A549 (cell line): ENCODE measurements around the gene CAV2. TPM values are rescaled to one million over a fixed set of nuclear protein-coding genes. Genes with fewer than 3 reads are reported as not detected.

Source experiments
- ATAC-seq, 2 experiments: fragments of 200-7000 bp in 1 of 2; fragments of >200 bp in 1 of 2; cut with Nextera tagmentation in 1 of 2; cut with Tn5 transposase in 1 of 2; 3 replicates each; pipeline versions ENCODE4 v1.8.0 to v1.9.1; 2018 to 2020; ENCODE audit warnings: mild to moderate bottlenecking in 1 of 2, moderate library complexity in 1 of 2
- CTCF ChIA-PET: fragments of 300-600 bp; sonication (Branson Sonifier 250); formaldehyde crosslinking; extraction: SDS; loops from one replicate; lab custom pipeline; 2021; ENCODE audit warnings: antibody characterized with exemption, inconsistent platforms; lab: Yijun Ruan, JAX
- POLR2A ChIA-PET: fragments of 350-600 bp; formaldehyde crosslinking; extraction: SDS; loops from one replicate; lab custom pipeline; 2021; ENCODE audit warnings: antibody characterized with exemption, inconsistent platforms; lab: Yijun Ruan, JAX
- DNase-seq, 2 experiments: peaks; one replicate each; pipeline versions ENCODE4 v3.0.0 to v3.0.0-alpha.2; 2011 to 2016; ENCODE audit warnings: low read depth in 1 of 2, low spot score in 1 of 2
- FAIRE-seq: peaks from 2 replicates; lab custom pipeline; 2011; peaks lifted over from hg19 to GRCh38; lab: Jason Lieb, UNC
- H3K27ac ChIP-seq, 2 experiments: fragments of >200 bp; sonication (Bioruptor Twin); formaldehyde crosslinking; 3 replicates each; pipeline ENCODE4 v1.5.1; 2016 to 2017
- H3K4me1 ChIP-seq: fragments of >200 bp; sonication (Bioruptor Twin); formaldehyde crosslinking; 3 replicates; pipeline ENCODE4 v1.6.1; 2016
- H3K4me2 ChIP-seq: fragments of >200 bp; sonication (Bioruptor Twin); formaldehyde crosslinking; 3 replicates; pipeline ENCODE4 v1.6.1; 2016
- H3K4me3 ChIP-seq: fragments of >200 bp; sonication (Bioruptor Twin); formaldehyde crosslinking; 3 replicates; pipeline ENCODE4 v1.5.1; 2016
- H3K9me3 ChIP-seq: fragments of >200 bp; sonication (Bioruptor Twin); formaldehyde crosslinking; 3 replicates; pipeline ENCODE4 v1.6.1; 2016
- BHLHE40 ChIP-seq: IDR thresholded peaks from 2 replicates; pipeline ENCODE4 v1.6.1; 2012; ENCODE audit warnings: low read depth, low read length, inconsistent platforms
- CBX2 ChIP-seq: fragments of 200-600 bp; sonication (generic); IDR thresholded peaks from 2 replicates; pipeline ENCODE4 v1.6.1; 2016; ENCODE audit warnings: low read depth, mild to moderate bottlenecking, borderline replicate concordance
- CBX8 ChIP-seq: fragments of 200-600 bp; sonication (generic); IDR thresholded peaks from 2 replicates; pipeline ENCODE4 v1.6.1; 2016
- CEBPB ChIP-seq, 2 experiments: fragments of >200 bp in 1 of 2; sonication (Bioruptor Twin) in 1 of 2; formaldehyde crosslinking in 1 of 2; IDR thresholded peaks; 2 replicates each; pipeline ENCODE4 v1.6.1; 2012 to 2016
- CHD2 ChIP-seq: fragments of 150-350 bp; IDR thresholded peaks from 2 replicates; pipeline ENCODE4 v1.6.1; 2014; ENCODE audit warnings: low read length; ENCODE audit not compliant: partially characterized antibody
- E2F6 ChIP-seq: IDR thresholded peaks from 2 replicates; pipeline ENCODE4 v1.6.1; 2012; ENCODE audit warnings: low read depth, borderline replicate concordance
- EHMT2 ChIP-seq: fragments of 200-600 bp; sonication (generic); IDR thresholded peaks from 2 replicates; pipeline ENCODE4 v1.6.1; 2016; ENCODE audit warnings: antibody characterized with exemption, low read depth, mild to moderate bottlenecking, moderate library complexity
- ELK1 ChIP-seq: fragments of 150-350 bp; IDR thresholded peaks from 2 replicates; pipeline ENCODE4 v1.6.1; 2014; ENCODE audit warnings: low read depth, mild to moderate bottlenecking, low read length
- EP300 ChIP-seq, 2 experiments: fragments of >200 bp; sonication (Bioruptor Twin); formaldehyde crosslinking; IDR thresholded peaks; 2 replicates in 1 of 2; 3 replicates in 1 of 2; pipeline ENCODE4 v1.6.1; 2016 to 2017
- ESRRA ChIP-seq: fragments of 150-350 bp; IDR thresholded peaks from 2 replicates; pipeline ENCODE4 v1.6.1; 2014; ENCODE audit warnings: mild to moderate bottlenecking, low read length, borderline replicate concordance
- FOSB ChIP-seq: fragments of 250-450 bp; sonication (Bioruptor Pico); IDR thresholded peaks from 2 replicates; pipeline ENCODE4 v1.5.0; 2020; ENCODE audit warnings: mild to moderate bottlenecking, moderate library complexity
- FOSL2 ChIP-seq, 2 experiments: fragments of 450-650 bp in 1 of 2; fragments of >200 bp in 1 of 2; sonication (Bioruptor Twin) in 1 of 2; formaldehyde crosslinking; IDR thresholded peaks; 2 replicates each; pipeline versions ENCODE4 v1.5.0 to v1.6.1; 2016 to 2020; ENCODE audit warnings: mild to moderate bottlenecking in 1 of 2, moderate library complexity in 1 of 2
- FOXS1 ChIP-seq: fragments of 250-450 bp; sonication (Bioruptor Pico); IDR thresholded peaks from 2 replicates; pipeline ENCODE4 v1.5.0; 2020; ENCODE audit warnings: mild to moderate bottlenecking, moderate library complexity
- HDAC2 ChIP-seq: fragments of 200-600 bp; sonication (generic); IDR thresholded peaks from 2 replicates; pipeline ENCODE4 v1.6.1; 2016
- HES2 ChIP-seq: fragments of >200 bp; sonication (Bioruptor Twin); formaldehyde crosslinking; IDR thresholded peaks from 2 replicates; pipeline ENCODE4 v1.6.1; 2016
- HOXB13 ChIP-seq: fragments of 250-450 bp; sonication (Bioruptor Pico); IDR thresholded peaks from 2 replicates; pipeline ENCODE4 v1.5.0; 2020; ENCODE audit warnings: low read depth, mild to moderate bottlenecking, moderate library complexity
- HOXB5 ChIP-seq: fragments of 250-450 bp; sonication (Bioruptor Pico); IDR thresholded peaks from 2 replicates; pipeline ENCODE4 v1.5.0; 2020; ENCODE audit warnings: mild to moderate bottlenecking, moderate library complexity
- JUN ChIP-seq, 2 experiments: fragments of >200 bp; sonication (Bioruptor Twin); formaldehyde crosslinking; IDR thresholded peaks; 2 replicates in 1 of 2; 3 replicates in 1 of 2; pipeline ENCODE4 v1.6.1; 2016 to 2017
- JUNB ChIP-seq: fragments of >200 bp; sonication (Bioruptor Twin); formaldehyde crosslinking; IDR thresholded peaks from 2 replicates; pipeline ENCODE4 v1.6.1; 2016
- KDM1A ChIP-seq: fragments of 200-600 bp; sonication (generic); IDR thresholded peaks from 2 replicates; pipeline ENCODE4 v1.6.1; 2016; ENCODE audit warnings: low read depth, mild to moderate bottlenecking
- KDM5A ChIP-seq: fragments of 200-600 bp; sonication (generic); IDR thresholded peaks from 2 replicates; pipeline ENCODE4 v1.6.1; 2016; ENCODE audit warnings: antibody characterized with exemption, mild to moderate bottlenecking
- MAX ChIP-seq: IDR thresholded peaks from 2 replicates; pipeline ENCODE4 v1.6.1; 2012
- MAZ ChIP-seq: fragments of 150-350 bp; IDR thresholded peaks from 2 replicates; pipeline ENCODE4 v1.6.1; 2014; ENCODE audit warnings: antibody characterized with exemption, low read depth, low read length, borderline replicate concordance
- MYC ChIP-seq: IDR thresholded peaks from 2 replicates; pipeline ENCODE4 v1.6.1; 2012; ENCODE audit warnings: mild to moderate bottlenecking, inconsistent platforms, low read length, improper control_type of control experiment, borderline replicate concordance
- NFE2L2 ChIP-seq: fragments of 150-350 bp; conservative IDR thresholded peaks from 2 replicates; pipeline ENCODE4 v1.6.1; 2014; ENCODE audit warnings: low read length
- POLR2A ChIP-seq: IDR thresholded peaks from 2 replicates; pipeline ENCODE4 v1.6.1; 2012; ENCODE audit warnings: mild to moderate bottlenecking, low read length
- POLR2AphosphoS2 ChIP-seq: conservative IDR thresholded peaks from 2 replicates; pipeline ENCODE4 v1.6.1; 2012; ENCODE audit warnings: low read length, improper control_type of control experiment, inconsistent platforms
- RAD21 ChIP-seq, 2 experiments: fragments of >200 bp in 1 of 2; sonication (Bioruptor Twin) in 1 of 2; formaldehyde crosslinking in 1 of 2; IDR thresholded peaks in 1 of 2; conservative IDR thresholded peaks in 1 of 2; 2 replicates in 1 of 2; 3 replicates in 1 of 2; pipeline ENCODE4 v1.6.1; 2012 to 2018; ENCODE audit warnings: inconsistent platforms in 1 of 2
- RCOR1 ChIP-seq: fragments of 150-350 bp; IDR thresholded peaks from 2 replicates; pipeline ENCODE4 v1.6.1; 2014; ENCODE audit warnings: antibody characterized with exemption, low read length, low read depth
- REST ChIP-seq: fragments of 200-600 bp; sonication (generic); IDR thresholded peaks from 2 replicates; pipeline ENCODE4 v1.6.1; 2016; ENCODE audit warnings: antibody characterized with exemption, mild to moderate bottlenecking, moderate library complexity
- RFX5 ChIP-seq: fragments of 450-650 bp; IDR thresholded peaks from 2 replicates; pipeline ENCODE4 v1.7.1; 2014; ENCODE audit warnings: antibody characterized with exemption, mild to moderate bottlenecking, moderate library complexity
- RNF2 ChIP-seq: fragments of 200-600 bp; sonication (generic); IDR thresholded peaks from 2 replicates; pipeline ENCODE4 v1.6.1; 2016; ENCODE audit warnings: low read depth, mild to moderate bottlenecking, antibody characterized with exemption, moderate library complexity, borderline replicate concordance
- SMC3 ChIP-seq: fragments of >200 bp; sonication (Bioruptor Twin); formaldehyde crosslinking; IDR thresholded peaks from 3 replicates; pipeline ENCODE4 v1.6.1; 2018; ENCODE audit warnings: inconsistent platforms
- SREBF2 ChIP-seq: fragments of 450-650 bp; IDR thresholded peaks from 2 replicates; pipeline ENCODE4 v1.6.1; 2014; ENCODE audit warnings: mild to moderate bottlenecking, moderate library complexity
- TFCP2L1 ChIP-seq: fragments of 250-450 bp; sonication (Bioruptor Pico); IDR thresholded peaks from 2 replicates; pipeline ENCODE4 v1.5.0; 2021; ENCODE audit warnings: mild to moderate bottlenecking
- ZNF302 ChIP-seq: fragments of 250-450 bp; sonication (Bioruptor Pico); IDR thresholded peaks from 2 replicates; pipeline ENCODE4 v1.9.0; 2021; ENCODE audit warnings: inconsistent platforms, mild to moderate bottlenecking, moderate library complexity
- ZSCAN20 ChIP-seq: fragments of 250-450 bp; sonication (Bioruptor Pico); IDR thresholded peaks from 2 replicates; pipeline ENCODE4 v1.8.0; 2022; ENCODE audit warnings: mild to moderate bottlenecking, moderate library complexity
- WGBS: methylation state at CpG from one replicate; pipeline ENCODE4 v1.1.6; 2017; ENCODE audit errors: missing lambda C conversion rate; 5-methylcytosine and 5-hydroxymethylcytosine counted together
- polyA plus RNA-seq, 4 experiments: library from polyadenylated mRNA; depleted of rRNA in 3 of 4; stranded (reverse); fragments of >200 nt; fragmentation: RNase III in 1 of 4; extraction: RNeasy Plus Mini Kit Qiagen cat#74134 plus additional on column Dnase treatment in 1 of 4; gene quantifications; 2 replicates in 3 of 4; 3 replicates in 1 of 4; pipeline ENCODE4 v1.2.3, GENCODE V29; 2011 to 2017

CAV2 gene
- polyA plus RNA-seq, 2 of the 4 experiments (the other 2 are of a cell fraction) = 156 to 257 TPM

- POLR2A ChIA-PET = interaction anchor here (0.7 to 3.3 kb wide), 9 partner anchors 13 to 266 kb away, joined by 3 to 50 read pairs (median 14); partner anchors contain the start of gene CAV2
- DNase-seq (peak; percentile 93 to 96), ATAC-seq (peak; percentile 76 to 82)
- no peak for TF ChIP-seq SREBF2
- TF ChIP-seq HDAC2 = no peak
- no peak for TF ChIP-seq ELK1
- TF ChIP-seq KDM5A = no peak
- no peak for TF ChIP-seq MYC
- TF ChIP-seq JUN (IDR thresholded peaks at IDR 0.05) = peak; percentile 86 to 92; a peak in 4 of 5 replicates
- 0 out of 2 replicates have a peak, but pooled peaks have one; percentile 33 for TF ChIP-seq TFCP2L1 (CRISPR knock-in tag)
- no peak for TF ChIP-seq RFX5
- no peak for TF ChIP-seq CBX8
- TF ChIP-seq HOXB13 (CRISPR knock-in tag) = no peak
- 0 out of 2 replicates have a peak, but pooled peaks have one; percentile 47 for TF ChIP-seq FOSB
- TF ChIP-seq RNF2 = no peak
- no peak for TF ChIP-seq FOXS1 (CRISPR knock-in tag)
- TF ChIP-seq POLR2A = peak; percentile 8; the same call in 1 of the 2 replicates
- no peak for TF ChIP-seq ESRRA
- TF ChIP-seq KDM1A = no peak
- TF ChIP-seq EHMT2 = no peak
- TF ChIP-seq SMC3 = peak; percentile 73
- no peak for TF ChIP-seq CBX2
- TF ChIP-seq RCOR1 = no peak
- no peak for TF ChIP-seq HES2
- TF ChIP-seq ZSCAN20 (CRISPR knock-in tag) = no peak
- no peak for TF ChIP-seq MAZ
- no peak for TF ChIP-seq BHLHE40
- peak; percentile 52 to 78 for TF ChIP-seq RAD21 (conservative IDR thresholded peaks at IDR 0.05 in 1 of 2, IDR thresholded peaks at IDR 0.05 in 1 of 2)
- TF ChIP-seq MAX = peak; percentile 89
- 0 out of 2 replicates have a peak, but pooled peaks have one; percentile 7 for TF ChIP-seq HOXB5 (CRISPR knock-in tag)
- TF ChIP-seq REST = no peak
- TF ChIP-seq ZNF302 (CRISPR knock-in tag) = no peak
- no peak for TF ChIP-seq POLR2AphosphoS2
- peak; percentile 33 to 64; a peak in 1 of 4 replicates for TF ChIP-seq CEBPB (IDR thresholded peaks at IDR 0.05)
- TF ChIP-seq CHD2 = no peak
- TF ChIP-seq NFE2L2 = no peak
- TF ChIP-seq FOSL2 (IDR thresholded peaks at IDR 0.05) = peak; percentile 61; the same call in 1 of the 2 replicates
- peak; percentile 91 for TF ChIP-seq FOSL2 (CRISPR knock-in tag; IDR thresholded peaks at IDR 0.05)
- peak; percentile 62; the same call in 1 of the 2 replicates for TF ChIP-seq E2F6
- peak; percentile 68 for TF ChIP-seq JUNB
- TF ChIP-seq EP300 (IDR thresholded peaks at IDR 0.05) = peak; percentile 36 to 78; a peak in 3 of 5 replicates
These were observed 25.2 kb downstream of the CAV2 start, which contains the start of gene CAV1 for GRCh38 chr7:116524609-116525297. Gene CAV1 (plus strand): TSS chr7:116525036. CDS start chr7:116525063, 27 bp downstream.

More at GRCh38 chr7:116524609-116525297, 25.2 kb downstream of the CAV2 start, which contains the start of gene CAV1:
- peak within 1 kb of the TSS; percentile 78 for H3K4me3 ChIP-seq
- FAIRE-seq = no peak
- H3K9me3 ChIP-seq = no peaks in the 10 kb centered on the region
- CTCF ChIA-PET = interaction anchor here (0.8 to 4.3 kb wide), 33 partner anchors 9 to 351 kb away, joined by 3 to 108 read pairs (median 12); partner anchors contain the start of gene CAV2
- H3K4me2 ChIP-seq = peak within 1 kb of the TSS; percentile 98
- peak within 1 kb of the TSS; percentile 99 for H3K27ac ChIP-seq
- peaks cover 59% of the 10 kb centered on the region for H3K4me1 ChIP-seq
- WGBS = 1% methylated on average over 41 of the region's 42 CpGs
